AG04449 (cell line): ENCODE data around the gene BMP3.

Source experiments
- CTCF ChIA-PET: fragments of 350-600 bp; formaldehyde crosslinking; extraction: SDS; loops from one replicate; lab custom pipeline; 2021; ENCODE audit warnings: antibody characterized with exemption; lab: Yijun Ruan, JAX
- POLR2A ChIA-PET: fragments of 400-600, 350-600 bp; formaldehyde crosslinking; extraction: SDS; loops from one replicate; lab custom pipeline; 2020; ENCODE audit warnings: antibody characterized with exemption, inconsistent platforms; lab: Yijun Ruan, JAX
- DNase-seq: peaks from one replicate; pipeline ENCODE4 v3.0.0-alpha.2; 2010; ENCODE audit warnings: low read depth, low spot score
- H3K4me3 ChIP-seq: 2 replicates; pipeline ENCODE4 v1.5.1; 2011; ENCODE audit warnings: low read depth, mild to moderate bottlenecking, control low read depth, low read length
- CTCF ChIP-seq: IDR thresholded peaks from one replicate; pipeline ENCODE4 v1.5.1; 2011; ENCODE audit warnings: mild to moderate bottlenecking, moderate library complexity, low read length, control low read depth, inconsistent platforms; ENCODE audit not compliant: insufficient read depth; ENCODE audit errors: missing control alignments

BMP3 gene

GRCh38 chr4:81052119-81053068, 21.9 kb downstream of the BMP3 start:
- H3K4me3 ChIP-seq, result no peak overlapping the region
- POLR2A ChIA-PET, result no interaction called here
- DNase-seq, result peak; percentile 9
- CTCF ChIA-PET, result interaction anchor here (0.7 to 7.3 kb wide), 13 partner anchors 10 to 832 kb away, joined by 3 to 36 read pairs (median 3); no protein-coding TSS in a partner anchor
- peak; percentile 70 for TF ChIP-seq CTCF

GRCh38 chr4:81058621-81059020, 28.1 kb downstream of the BMP3 start:
- POLR2A ChIA-PET, result no interaction called here

GRCh38 chr4:81060587-81061343, 30.3 kb downstream of the BMP3 start:
- no peak for DNase-seq
- ChIA-PET POLR2A (no interaction called here), CTCF (no interaction called here)
- no peak overlapping the region for H3K4me3 ChIP-seq
- no peak for TF ChIP-seq CTCF

More at GRCh38 chr4:81058621-81059020, 28.1 kb downstream of the BMP3 start:
- no peak for TF ChIP-seq CTCF
- DNase-seq, result no peak
- H3K4me3 ChIP-seq, result no peak overlapping the region
- CTCF ChIA-PET, result no interaction called here

- CTCF ChIA-PET, result no interaction called here
- no peak for TF ChIP-seq CTCF
- H3K4me3 ChIP-seq, result no peak overlapping the region
- DNase-seq, result no peak
- POLR2A ChIA-PET, result no interaction called here
Observed at GRCh38 chr4:81061344-81061730, 30.8 kb downstream of the BMP3 start.

- CTCF ChIA-PET, result no interaction called here
- no peak for TF ChIP-seq CTCF
- DNase-seq, result no peak
- no peak overlapping the region for H3K4me3 ChIP-seq
- POLR2A ChIA-PET, result no interaction called here
Observed at GRCh38 chr4:81062001-81062400, 31.5 kb downstream of the BMP3 start.

GRCh38 chr4:81065446-81065845, 34.9 kb downstream of the BMP3 start:
- TF ChIP-seq CTCF, result no peak
- ChIA-PET CTCF (interaction anchor here (1.1 kb wide), 1 partner anchor 14 kb away, joined by 4 read pairs; no protein-coding TSS in a partner anchor), POLR2A (no interaction called here)
- no peak for DNase-seq
- H3K4me3 ChIP-seq, result no peak overlapping the region
